ENCODE results near the gene MISP3. TPM values are rescaled to one million over a fixed set of nuclear protein-coding genes. Genes with fewer than 3 reads are reported as not detected.
"Not testable (repeated sequence)": the region's sequence is repeated elsewhere in the genome, so short reads cannot be mapped to it uniquely, and the experiment has no call there.

MISP3 gene
- polyA plus RNA-seq, 3 donors: 5.1 to 8.4 (median 7.6) TPM

DNA sequence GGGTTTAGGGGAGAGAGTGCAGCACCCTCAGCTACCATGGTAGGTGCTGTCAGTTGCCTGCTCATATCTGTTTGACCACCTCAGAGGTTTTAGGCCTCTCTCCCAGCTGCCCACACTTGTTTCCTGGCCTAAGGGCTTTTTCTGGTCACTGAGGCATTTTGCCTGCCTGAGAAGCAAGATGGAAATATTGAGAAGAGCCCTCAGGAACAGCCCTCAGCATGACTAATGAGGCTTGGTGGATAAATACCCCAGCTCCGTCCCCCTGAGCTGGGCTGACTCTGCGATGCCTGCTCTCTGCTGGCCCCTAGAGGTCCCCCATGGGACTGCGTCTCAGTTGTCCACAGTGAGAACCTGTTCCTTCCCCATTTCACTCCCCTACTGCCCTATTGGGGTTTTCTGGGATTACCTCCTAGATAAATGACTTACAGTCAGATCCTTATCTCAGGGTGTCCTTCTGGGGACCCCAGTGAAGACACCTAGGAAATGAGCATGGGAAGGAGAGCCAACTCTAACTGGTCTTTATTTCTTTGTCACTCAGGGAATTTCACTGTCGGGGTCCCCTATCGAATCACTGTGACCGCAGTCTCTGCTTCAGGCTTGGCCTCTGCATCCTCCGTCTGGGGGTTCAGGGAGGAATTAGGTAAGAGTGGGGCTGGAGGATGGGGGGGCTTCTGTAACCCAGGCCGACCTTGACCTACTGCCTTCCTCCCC, 24.0 kb upstream of the MISP3 start:
- DNase-seq (ENCODE audit: extremely low read depth in 1 of 11, low read depth in 9 of 11, low spot score in 4 of 11): no peak

GRCh38 chr19:14050512-14050911, 22.1 kb upstream of the MISP3 start:
- DNase-seq (ENCODE audit: extremely low read depth in 1 of 11, low read depth in 9 of 11, low spot score in 4 of 11): no peak

GRCh38 chr19:14050961-14051360, 21.6 kb upstream of the MISP3 start:
- not testable (repeated sequence) for DNase-seq (ENCODE audit: extremely low read depth in 1 of 11, low read depth in 9 of 11, low spot score in 4 of 11)

- DNase-seq (ENCODE audit: extremely low read depth in 1 of 11, low read depth in 9 of 11, low spot score in 4 of 11): no peak
Measured at GRCh38 chr19:14051980-14052379, 20.6 kb upstream of the MISP3 start.

DNA sequence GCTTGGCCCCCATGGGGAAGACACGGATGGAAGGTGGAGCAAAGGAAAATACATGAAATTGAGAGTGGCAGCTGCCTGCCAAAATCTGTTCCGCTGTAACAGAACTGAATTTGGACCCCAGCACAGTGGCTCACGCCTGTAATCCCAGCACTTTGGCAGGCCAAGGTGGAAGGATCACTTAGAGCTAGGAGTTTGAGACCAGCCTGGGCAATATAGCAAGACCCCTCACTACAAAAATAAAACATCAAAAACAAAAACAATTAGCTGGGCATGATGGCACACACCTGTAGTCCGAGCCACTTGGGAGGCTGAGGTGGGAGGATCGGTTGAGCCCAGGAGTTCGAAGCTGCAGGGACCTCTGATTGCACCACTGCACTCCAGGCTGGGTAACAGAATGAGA, 20.1 kb upstream of the MISP3 start:
- DNase-seq (ENCODE audit: extremely low read depth in 1 of 11, low read depth in 9 of 11, low spot score in 4 of 11): no peak

GRCh38 chr19:14053032-14053431, 19.6 kb upstream of the MISP3 start:
- no peak for DNase-seq (ENCODE audit: extremely low read depth in 1 of 11, low read depth in 9 of 11, low spot score in 4 of 11)

GRCh38 chr19:14053500-14053899, 19.1 kb upstream of the MISP3 start:
- DNase-seq (ENCODE audit: extremely low read depth in 1 of 11, low read depth in 9 of 11, low spot score in 4 of 11): no peak

DNA sequence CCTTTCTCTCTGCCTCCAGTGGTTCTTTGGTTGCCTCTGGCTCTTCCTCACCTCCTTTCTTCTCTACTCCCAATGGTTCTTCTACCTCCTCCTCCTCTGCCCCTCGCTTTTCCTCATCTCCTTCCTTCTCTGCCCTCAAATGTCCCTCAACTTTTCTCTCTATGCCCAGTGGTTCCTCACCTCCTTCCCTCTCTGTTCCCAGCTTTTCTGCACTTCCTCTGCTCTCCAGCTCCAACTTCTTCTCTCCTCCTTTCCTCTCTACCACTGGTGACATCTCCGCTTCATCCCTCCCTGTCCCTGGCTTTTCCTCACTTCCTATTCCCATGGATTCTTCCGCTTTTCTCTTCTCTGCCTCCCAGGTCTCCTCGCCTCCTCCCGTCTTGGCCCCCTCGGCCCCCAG, 18.5 kb upstream of the MISP3 start:
- no peak for DNase-seq (ENCODE audit: extremely low read depth in 1 of 11, low read depth in 9 of 11, low spot score in 4 of 11)

GRCh38 chr19:14054721-14055120, 17.9 kb upstream of the MISP3 start:
- no peak for DNase-seq (ENCODE audit: extremely low read depth in 1 of 11, low read depth in 9 of 11, low spot score in 4 of 11)

DNA sequence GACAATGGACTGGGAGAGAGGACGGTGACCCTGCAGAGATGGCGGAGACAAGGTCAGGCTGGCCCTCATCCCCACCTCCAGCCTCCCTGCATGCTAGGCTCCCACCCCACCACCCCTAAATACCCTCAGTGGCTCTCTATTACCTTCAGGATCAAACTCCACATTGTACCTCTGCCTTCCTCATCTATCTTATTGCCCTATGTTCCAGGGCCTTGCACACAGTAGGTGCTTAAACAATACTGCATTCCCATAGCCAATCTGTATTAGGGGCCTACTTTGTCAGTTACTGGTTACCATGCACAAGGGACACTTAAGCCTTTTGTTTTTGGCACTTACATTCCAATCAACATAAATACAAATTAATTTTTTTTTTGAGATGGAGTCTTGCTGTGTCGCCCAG, 17.2 kb upstream of the MISP3 start:
- no peak for DNase-seq (ENCODE audit: extremely low read depth in 1 of 11, low read depth in 9 of 11, low spot score in 4 of 11)

- no peak for DNase-seq (ENCODE audit: extremely low read depth in 1 of 11, low read depth in 9 of 11, low spot score in 4 of 11)
Measured at GRCh38 chr19:14056069-14056666, 16.4 kb upstream of the MISP3 start.

- no peak for DNase-seq (ENCODE audit: extremely low read depth in 1 of 11, low read depth in 9 of 11, low spot score in 4 of 11)
Measured at GRCh38 chr19:14056741-14057356, 15.7 kb upstream of the MISP3 start.

- no peak for DNase-seq (ENCODE audit: extremely low read depth in 1 of 11, low read depth in 9 of 11, low spot score in 4 of 11)
Measured at GRCh38 chr19:14058182-14059092, 14.1 kb upstream of the MISP3 start.

- no peak for DNase-seq (ENCODE audit: extremely low read depth in 1 of 11, low read depth in 9 of 11, low spot score in 4 of 11)
Measured at GRCh38 chr19:14059093-14059480, 13.5 kb upstream of the MISP3 start.

DNA sequence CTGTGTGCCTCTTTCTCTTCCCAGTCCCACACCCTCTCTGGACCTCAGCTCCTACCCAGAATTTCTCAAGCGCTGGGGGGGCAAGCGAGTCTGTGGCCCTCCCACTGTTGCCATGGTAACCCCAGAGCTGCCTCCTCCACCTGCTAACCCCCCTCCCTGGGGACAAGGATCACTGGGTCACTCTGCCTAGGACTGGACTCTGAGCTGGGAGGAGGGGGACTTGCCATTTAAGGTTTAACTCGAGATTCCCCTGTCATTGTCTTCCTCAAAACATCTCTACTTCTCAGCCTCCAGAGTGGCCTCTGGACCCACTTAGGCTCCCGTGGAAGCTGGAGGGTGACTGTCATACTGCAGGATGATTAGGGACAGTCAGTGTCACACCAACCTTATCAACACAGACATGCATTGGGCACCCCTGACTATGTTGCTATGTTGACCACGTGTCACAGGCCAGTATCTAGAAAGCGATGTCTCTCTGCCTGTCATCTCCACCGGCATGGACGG, 12.9 kb upstream of the MISP3 start:
- DNase-seq (ENCODE audit: extremely low read depth in 1 of 11, low read depth in 9 of 11, low spot score in 4 of 11): no peak

- DNase-seq (ENCODE audit: extremely low read depth in 1 of 11, low read depth in 9 of 11, low spot score in 4 of 11): no peak
Measured at GRCh38 chr19:14061081-14061749, 11.4 kb upstream of the MISP3 start.

DNA sequence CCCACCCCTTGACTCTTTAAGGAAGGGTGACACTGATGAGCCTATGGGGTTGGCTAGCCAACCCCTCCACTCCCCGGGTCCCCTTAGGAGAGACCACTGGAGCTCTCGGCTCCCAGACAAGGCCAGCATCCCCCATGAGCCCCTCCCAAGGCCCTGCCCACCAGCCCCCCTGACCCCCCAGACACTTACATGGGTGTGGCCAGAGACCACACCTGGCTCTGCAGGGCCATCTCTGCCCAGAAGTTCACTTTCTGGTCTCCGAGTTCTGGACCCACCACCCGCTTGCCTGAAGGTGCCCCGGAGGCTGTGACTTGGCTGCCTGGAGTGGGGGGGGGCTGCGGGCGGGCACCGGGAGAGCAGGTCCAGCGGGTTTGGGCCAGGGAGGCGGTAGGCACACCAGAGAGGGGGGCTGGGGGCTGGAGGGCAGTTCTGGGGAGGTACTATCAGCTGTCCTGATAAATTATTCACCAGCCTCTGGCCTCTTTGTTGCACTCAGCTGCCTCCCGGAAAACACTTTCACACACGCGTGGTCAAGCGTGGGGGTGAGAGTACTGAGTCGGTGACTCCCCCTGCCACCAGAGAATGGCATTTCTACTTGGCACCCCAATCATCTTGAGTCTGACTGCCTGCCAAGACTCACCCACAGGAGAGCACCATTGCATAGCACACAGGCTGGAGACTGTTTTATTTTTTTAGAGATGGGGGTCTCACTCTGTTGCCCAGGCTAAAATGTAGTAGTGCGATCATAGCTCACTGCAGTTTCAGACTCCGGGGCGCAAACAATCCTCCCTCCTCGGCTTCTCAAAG, 10.6 kb upstream of the MISP3 start, which contains the start of gene PALM3:
TSS of gene PALM3 (minus strand) at position 326 of the 807 bp plus-strand sequence. CDS start at position 230, 96 bp downstream.
- peak in 5 of 11 donors; percentile 62 to 81 (median 65) for DNase-seq (ENCODE audit: extremely low read depth in 1 of 11, low read depth in 9 of 11, low spot score in 4 of 11)

DNA sequence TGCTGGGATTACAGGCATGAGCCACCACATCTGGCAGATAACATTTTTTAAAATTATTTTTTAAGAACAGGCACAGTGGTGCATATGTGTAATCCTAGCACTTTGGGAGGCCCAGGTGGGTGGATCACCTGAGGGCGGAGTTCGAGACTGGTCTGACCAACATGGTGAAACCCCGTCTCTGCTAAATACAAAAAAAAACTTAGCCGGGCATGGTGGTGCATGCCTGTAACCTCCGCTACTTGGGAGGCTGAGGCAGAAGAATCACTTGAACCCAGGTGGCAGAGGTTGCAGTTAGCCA, 10.1 kb upstream of the MISP3 start:
- DNase-seq (ENCODE audit: extremely low read depth in 1 of 11, low read depth in 9 of 11, low spot score in 4 of 11): no peak
